ENCODE data around the gene POP5.
A peak's percentile ranks its signal among the peaks of the same experiment; 100 is the strongest.
"Not testable (repeated sequence)": the region's sequence is repeated elsewhere in the genome, so short reads cannot be mapped to it uniquely, and the experiment has no call there.

The POP5 gene

GRCh38 chr12:120580787-120581723 is at the start of gene POP5:
TSS of gene POP5 (minus strand) at chr12:120581402. CDS start at chr12:120581362, 40 bp downstream.
- DNase-seq (ENCODE audit: low read depth in 1 of 2, low spot score in 1 of 2): peak; percentile 81 to 86

GRCh38 chr12:120630104-120630892 is 49.1 kb upstream of the POP5 start:
- DNase-seq (ENCODE audit: low read depth in 1 of 2, low spot score in 1 of 2): no peak

- DNase-seq (ENCODE audit: low read depth in 1 of 2, low spot score in 1 of 2): no peak
These were observed 47.7 kb upstream of the POP5 start for GRCh38 chr12:120628919-120629318.

GRCh38 chr12:120625557-120626419 is 44.6 kb upstream of the POP5 start:
- no peak for DNase-seq (ENCODE audit: low read depth in 1 of 2, low spot score in 1 of 2)

GRCh38 chr12:120620624-120621023 is 39.4 kb upstream of the POP5 start:
- no peak for DNase-seq (ENCODE audit: low read depth in 1 of 2, low spot score in 1 of 2)

- DNase-seq (ENCODE audit: low read depth in 1 of 2, low spot score in 1 of 2): no peak
These were observed 37.9 kb upstream of the POP5 start for GRCh38 chr12:120618954-120619615.

GRCh38 chr12:120617767-120618166 is 36.6 kb upstream of the POP5 start:
- DNase-seq (ENCODE audit: low read depth in 1 of 2, low spot score in 1 of 2): not testable (repeated sequence)

GRCh38 chr12:120617193-120617592 is 36.0 kb upstream of the POP5 start:
- DNase-seq (ENCODE audit: low read depth in 1 of 2, low spot score in 1 of 2): not testable (repeated sequence)

GRCh38 chr12:120614848-120615247 is 33.6 kb upstream of the POP5 start:
- DNase-seq (ENCODE audit: low read depth in 1 of 2, low spot score in 1 of 2): no peak

GRCh38 chr12:120611534-120611933 is 30.3 kb upstream of the POP5 start:
- not testable (repeated sequence) for DNase-seq (ENCODE audit: low read depth in 1 of 2, low spot score in 1 of 2)

GRCh38 chr12:120610560-120610959 is 29.4 kb upstream of the POP5 start:
- no peak for DNase-seq (ENCODE audit: low read depth in 1 of 2, low spot score in 1 of 2)

- not testable (repeated sequence) for DNase-seq (ENCODE audit: low read depth in 1 of 2, low spot score in 1 of 2)
These were observed 21.2 kb upstream of the POP5 start for GRCh38 chr12:120602416-120602815.

GRCh38 chr12:120599672-120600552 is 18.7 kb upstream of the POP5 start:
- no peak for DNase-seq (ENCODE audit: low read depth in 1 of 2, low spot score in 1 of 2)

- no peak for DNase-seq (ENCODE audit: low read depth in 1 of 2, low spot score in 1 of 2)
These were observed 17.7 kb upstream of the POP5 start for GRCh38 chr12:120598674-120599463.

- no peak for DNase-seq (ENCODE audit: low read depth in 1 of 2, low spot score in 1 of 2)
These were observed 16.7 kb upstream of the POP5 start for GRCh38 chr12:120597861-120598260.

GRCh38 chr12:120596901-120597300 is 15.7 kb upstream of the POP5 start:
- no peak for DNase-seq (ENCODE audit: low read depth in 1 of 2, low spot score in 1 of 2)

GRCh38 chr12:120592121-120593049 is 11.2 kb upstream of the POP5 start:
- DNase-seq (ENCODE audit: low read depth in 1 of 2, low spot score in 1 of 2): no peak

Data from activated T-helper 1 cell treated with anti-CD3 and anti-CD28 coated beads, Interleukin-2, amount 50 U/mL, for 16 hours (primary cell).